ENCODE measurements around the gene TMEM229A.

DNA sequence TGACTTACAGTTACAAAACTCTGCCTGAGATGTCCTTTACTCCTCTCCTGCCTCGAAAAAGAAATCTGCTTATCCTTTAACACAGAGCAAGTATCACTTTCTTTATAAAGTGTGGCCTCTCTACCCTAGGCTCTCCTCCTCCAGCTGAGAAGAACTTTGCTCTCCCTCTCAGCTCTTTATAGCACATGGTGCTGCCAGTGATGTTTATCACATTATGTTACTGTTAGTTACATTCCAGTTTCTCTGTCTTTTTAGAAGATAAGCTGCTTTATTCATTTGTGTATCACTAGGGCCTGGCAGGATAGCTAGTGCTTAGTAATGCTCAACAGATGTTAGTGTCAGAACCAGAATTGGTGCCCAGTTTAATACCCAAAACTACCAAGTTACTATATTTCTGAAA is 41.1 kb upstream of the TMEM229A start:
- TF ChIP-seq, protein P1, sequence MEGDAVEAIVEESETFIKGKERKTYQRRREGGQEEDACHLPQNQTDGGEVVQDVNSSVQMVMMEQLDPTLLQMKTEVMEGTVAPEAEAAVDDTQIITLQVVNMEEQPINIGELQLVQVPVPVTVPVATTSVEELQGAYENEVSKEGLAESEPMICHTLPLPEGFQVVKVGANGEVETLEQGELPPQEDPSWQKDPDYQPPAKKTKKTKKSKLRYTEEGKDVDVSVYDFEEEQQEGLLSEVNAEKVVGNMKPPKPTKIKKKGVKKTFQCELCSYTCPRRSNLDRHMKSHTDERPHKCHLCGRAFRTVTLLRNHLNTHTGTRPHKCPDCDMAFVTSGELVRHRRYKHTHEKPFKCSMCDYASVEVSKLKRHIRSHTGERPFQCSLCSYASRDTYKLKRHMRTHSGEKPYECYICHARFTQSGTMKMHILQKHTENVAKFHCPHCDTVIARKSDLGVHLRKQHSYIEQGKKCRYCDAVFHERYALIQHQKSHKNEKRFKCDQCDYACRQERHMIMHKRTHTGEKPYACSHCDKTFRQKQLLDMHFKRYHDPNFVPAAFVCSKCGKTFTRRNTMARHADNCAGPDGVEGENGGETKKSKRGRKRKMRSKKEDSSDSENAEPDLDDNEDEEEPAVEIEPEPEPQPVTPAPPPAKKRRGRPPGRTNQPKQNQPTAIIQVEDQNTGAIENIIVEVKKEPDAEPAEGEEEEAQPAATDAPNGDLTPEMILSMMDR (IDR thresholded peaks at IDR 0.05; ENCODE audit: poor library complexity, severe bottlenecking) = no peak
- TF ChIP-seq POLR2AphosphoS5 (IDR thresholded peaks at IDR 0.05) = no peak
- TF ChIP-seq SMC3 (conservative IDR thresholded peaks at IDR 0.05; ENCODE audit: poor library complexity) = no peak
- TF ChIP-seq, protein P2, sequence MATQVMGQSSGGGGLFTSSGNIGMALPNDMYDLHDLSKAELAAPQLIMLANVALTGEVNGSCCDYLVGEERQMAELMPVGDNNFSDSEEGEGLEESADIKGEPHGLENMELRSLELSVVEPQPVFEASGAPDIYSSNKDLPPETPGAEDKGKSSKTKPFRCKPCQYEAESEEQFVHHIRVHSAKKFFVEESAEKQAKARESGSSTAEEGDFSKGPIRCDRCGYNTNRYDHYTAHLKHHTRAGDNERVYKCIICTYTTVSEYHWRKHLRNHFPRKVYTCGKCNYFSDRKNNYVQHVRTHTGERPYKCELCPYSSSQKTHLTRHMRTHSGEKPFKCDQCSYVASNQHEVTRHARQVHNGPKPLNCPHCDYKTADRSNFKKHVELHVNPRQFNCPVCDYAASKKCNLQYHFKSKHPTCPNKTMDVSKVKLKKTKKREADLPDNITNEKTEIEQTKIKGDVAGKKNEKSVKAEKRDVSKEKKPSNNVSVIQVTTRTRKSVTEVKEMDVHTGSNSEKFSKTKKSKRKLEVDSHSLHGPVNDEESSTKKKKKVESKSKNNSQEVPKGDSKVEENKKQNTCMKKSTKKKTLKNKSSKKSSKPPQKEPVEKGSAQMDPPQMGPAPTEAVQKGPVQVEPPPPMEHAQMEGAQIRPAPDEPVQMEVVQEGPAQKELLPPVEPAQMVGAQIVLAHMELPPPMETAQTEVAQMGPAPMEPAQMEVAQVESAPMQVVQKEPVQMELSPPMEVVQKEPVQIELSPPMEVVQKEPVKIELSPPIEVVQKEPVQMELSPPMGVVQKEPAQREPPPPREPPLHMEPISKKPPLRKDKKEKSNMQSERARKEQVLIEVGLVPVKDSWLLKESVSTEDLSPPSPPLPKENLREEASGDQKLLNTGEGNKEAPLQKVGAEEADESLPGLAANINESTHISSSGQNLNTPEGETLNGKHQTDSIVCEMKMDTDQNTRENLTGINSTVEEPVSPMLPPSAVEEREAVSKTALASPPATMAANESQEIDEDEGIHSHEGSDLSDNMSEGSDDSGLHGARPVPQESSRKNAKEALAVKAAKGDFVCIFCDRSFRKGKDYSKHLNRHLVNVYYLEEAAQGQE (IDR thresholded peaks at IDR 0.05; ENCODE audit: borderline replicate concordance) = no peak
